ENCODE data around the gene CTSW. TPM values are rescaled to one million over a fixed set of nuclear protein-coding genes. Genes with fewer than 3 reads are reported as not detected.
"Not testable (repeated sequence)": the region's sequence is repeated elsewhere in the genome, so short reads cannot be mapped to it uniquely, and the experiment has no call there.

CTSW gene
- total RNA-seq, 2 donors from 2014 or later: 0.39 to 1.1 TPM

GRCh38 chr11:65891219-65892136, 11.8 kb downstream of the CTSW start:
- Histone ChIP-seq H3K36me3 (no peaks in the 10 kb centered on the region), H3K27ac (peak overlapping the region; percentile 96 to 100), H3K9me3 (no peaks in the 10 kb centered on the region), H3K27me3 (no peaks in the 10 kb centered on the region), H3K4me3 (peak overlapping the region; percentile 73 to 90), H3K4me1 (peaks cover 0 to 70% of the 10 kb centered on the region in 2 donors)
- no peak for DNase-seq (ENCODE audit: low spot score)
- peak; percentile 23 to 66 for TF ChIP-seq CTCF (IDR thresholded peaks at IDR 0.05)

DNA sequence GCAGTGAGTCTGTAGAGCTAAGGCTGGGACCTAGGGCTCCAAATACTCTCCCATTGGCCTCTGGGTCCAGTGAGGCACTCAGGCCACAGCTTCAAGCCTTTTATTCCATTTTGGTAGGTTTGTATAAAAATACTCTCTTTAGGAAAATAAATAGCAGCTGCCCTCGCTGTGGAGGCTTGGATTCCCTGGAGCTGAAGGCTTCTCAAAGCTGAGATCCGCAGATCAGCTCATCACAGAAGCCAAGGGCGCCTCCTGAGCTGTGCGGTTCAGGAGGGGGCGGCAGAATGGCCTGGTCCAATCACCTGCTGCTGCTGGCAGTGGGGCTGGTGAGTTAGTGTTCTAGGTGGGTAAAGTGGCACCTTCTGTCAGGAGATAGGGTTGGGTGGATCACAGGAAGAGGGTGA, 12.5 kb downstream of the CTSW start:
- H3K36me3 ChIP-seq; H3K9me3 ChIP-seq; H3K27me3 ChIP-seq; DNase-seq (ENCODE audit: low spot score): not testable (repeated sequence)
- Histone ChIP-seq H3K4me1 (peaks cover 0 to 64% of the 10 kb centered on the region in 2 donors), H3K27ac (peak overlapping the region; percentile 96 to 100), H3K4me3 (peak overlapping the region; percentile 73 to 90)

DNA sequence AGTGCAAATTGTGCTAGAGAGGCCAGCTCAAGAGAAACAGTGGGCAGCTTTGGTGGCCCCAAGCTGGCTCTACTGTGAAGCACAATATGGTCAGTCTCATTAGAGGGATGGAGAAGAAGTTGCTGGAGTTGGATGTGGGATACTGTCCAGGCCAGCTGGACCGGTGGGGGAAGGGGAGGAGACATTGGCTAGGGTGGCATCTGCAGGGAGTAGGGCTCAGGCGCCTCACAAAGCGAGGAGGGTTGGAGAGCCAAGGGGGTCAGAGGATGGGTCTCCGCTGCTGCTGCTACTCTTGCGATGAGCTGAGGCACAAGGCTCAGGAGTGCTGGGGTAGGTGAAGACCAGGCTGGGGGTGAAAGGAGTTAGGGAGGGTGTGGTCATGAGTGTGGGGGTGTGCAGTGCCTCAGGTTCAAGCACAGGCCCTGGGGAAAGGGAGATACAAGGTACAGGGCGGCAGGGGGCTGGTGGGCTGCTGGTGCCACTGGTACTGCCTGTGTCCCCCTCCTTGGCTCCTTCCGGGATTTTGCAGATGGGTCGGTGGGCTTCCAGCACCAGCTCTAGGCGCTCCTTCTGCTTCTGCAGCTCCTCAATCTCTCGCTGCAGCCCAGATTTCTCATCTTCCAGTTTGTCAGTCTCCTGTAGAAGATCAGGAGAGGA, 13.2 kb downstream of the CTSW start:
- Histone ChIP-seq H3K4me3 (peak overlapping the region in 1 of 2 donors; percentile 73), H3K4me1 (peaks cover 0 to 57% of the 10 kb centered on the region in 2 donors)
- DNase-seq (ENCODE audit: low spot score): no peak

DNA sequence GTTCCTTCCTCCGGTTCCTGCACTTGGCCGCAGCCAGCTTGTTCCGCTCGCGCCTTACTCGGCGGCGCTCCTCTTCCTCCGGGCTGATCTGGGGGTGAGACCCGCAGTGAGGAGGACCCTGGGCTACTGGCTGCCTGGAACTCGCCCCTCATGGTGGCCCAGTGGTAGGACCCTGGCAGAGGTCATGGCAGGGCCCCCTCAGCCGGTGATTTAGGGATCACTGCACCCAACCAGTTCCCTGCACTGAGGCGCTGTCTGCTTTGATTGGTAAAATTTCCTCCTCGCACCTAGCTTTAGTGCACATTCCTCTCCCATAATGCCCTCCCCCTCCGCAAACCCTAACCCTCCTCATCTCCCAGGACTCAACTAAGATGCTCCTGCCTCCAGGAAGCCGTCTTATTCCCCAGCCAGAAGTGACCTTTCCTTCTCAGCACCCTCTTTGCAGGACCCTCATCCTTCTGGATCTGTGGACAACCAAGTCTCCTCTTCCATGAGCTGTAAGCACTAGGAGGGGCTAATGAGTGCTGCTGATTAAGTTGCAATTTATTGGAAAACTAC, 14.5 kb downstream of the CTSW start:
- TF ChIP-seq CTCF (IDR thresholded peaks at IDR 0.05): no peak
- Histone ChIP-seq H3K4me3 (peak overlapping the region in 1 of 2 donors; percentile 73), H3K9me3 (no peaks in the 10 kb centered on the region), H3K4me1 (peaks cover 0 to 48% of the 10 kb centered on the region in 2 donors), H3K27me3 (no peaks in the 10 kb centered on the region), H3K36me3 (no peaks in the 10 kb centered on the region), H3K27ac (peak overlapping the region; percentile 96 to 100)
- DNase-seq (ENCODE audit: low spot score): no peak

More for the DNA sequence above, 13.2 kb downstream of the CTSW start:
- H3K27me3 ChIP-seq: no peaks in the 10 kb centered on the region
- H3K27ac ChIP-seq: peak overlapping the region; percentile 96 to 100
- no peaks in the 10 kb centered on the region for H3K36me3 ChIP-seq
- TF ChIP-seq CTCF (IDR thresholded peaks at IDR 0.05): no peak
- H3K9me3 ChIP-seq: no peaks in the 10 kb centered on the region

DNA sequence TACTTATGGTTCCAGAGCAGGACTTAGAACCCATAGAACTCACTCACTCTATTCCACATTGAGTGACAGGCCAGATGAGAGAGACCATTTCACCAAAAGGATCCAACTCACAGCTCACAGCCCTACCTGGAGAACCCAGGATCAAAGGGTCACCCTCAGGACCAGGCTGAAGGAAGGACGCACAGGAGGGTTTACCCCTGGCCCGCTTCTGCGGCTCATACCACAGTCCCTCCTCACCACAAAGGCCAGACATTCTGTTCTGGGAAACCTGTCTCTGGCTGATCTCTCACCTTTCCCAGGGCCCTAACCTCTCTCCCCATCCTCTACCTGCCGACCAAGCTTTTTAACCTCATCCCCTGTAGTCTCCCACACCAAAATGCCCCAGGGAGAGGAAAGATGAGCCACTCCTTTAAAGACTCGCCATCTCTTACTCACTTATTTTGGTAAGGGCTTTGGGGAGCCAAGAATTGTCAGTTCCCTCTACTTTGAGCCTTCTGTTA, 15.9 kb downstream of the CTSW start:
- peaks cover 0 to 48% of the 10 kb centered on the region in 2 donors for H3K4me1 ChIP-seq
- no peaks in the 10 kb centered on the region for H3K27me3 ChIP-seq
- TF ChIP-seq CTCF (IDR thresholded peaks at IDR 0.05): no peak
- H3K36me3 ChIP-seq: no peaks in the 10 kb centered on the region
- H3K4me3 ChIP-seq: no peak overlapping the region
- DNase-seq (ENCODE audit: low spot score): no peak
- H3K27ac ChIP-seq: no peak overlapping the region
- no peaks in the 10 kb centered on the region for H3K9me3 ChIP-seq

Data from right atrium auricular region (tissue), 2 donors.